HG03457 (cell line): ENCODE measurements around the gene TUBGCP2.
"Not testable (repeated sequence)": the region's sequence is repeated elsewhere in the genome, so short reads cannot be mapped to it uniquely, and the experiment has no call there.

Experiments
- ATAC-seq: cut with Tn5 transposase; IDR thresholded peaks from one replicate; pipeline ENCODE4 v1.9.1; 2021; ENCODE audit warnings: moderate number of reproducible peaks; ENCODE audit not compliant: unreplicated experiment

Gene TUBGCP2

GRCh38 chr10:133235265-133235855, 73.3 kb downstream of the TUBGCP2 start:
- ATAC-seq = no peak

GRCh38 chr10:133234796-133235195, 73.9 kb downstream of the TUBGCP2 start:
- not testable (repeated sequence) for ATAC-seq

- ATAC-seq = no peak
Measured at GRCh38 chr10:133231946-133232574, 76.6 kb downstream of the TUBGCP2 start.

- ATAC-seq = no peak
Measured at GRCh38 chr10:133231244-133231945, 77.3 kb downstream of the TUBGCP2 start.

- ATAC-seq = no peak
Measured at GRCh38 chr10:133230387-133231195, 78.1 kb downstream of the TUBGCP2 start.

GRCh38 chr10:133230044-133230361, 78.7 kb downstream of the TUBGCP2 start, which contains the start of gene UTF1:
UTF1 (plus strand) TSS chr10:133230217; CDS start chr10:133230289, 72 bp downstream.
- ATAC-seq = no peak

GRCh38 chr10:133229265-133230043, 79.2 kb downstream of the TUBGCP2 start:
- no peak for ATAC-seq
